ENCODE results near the gene SH3BGRL3. TPM values are rescaled to one million over a fixed set of nuclear protein-coding genes. Genes with fewer than 3 reads are reported as not detected.
"Not testable (repeated sequence)": the region's sequence is repeated elsewhere in the genome, so short reads cannot be mapped to it uniquely, and the experiment has no call there.

The SH3BGRL3 gene
- total RNA-seq (2022): 133 and 170 TPM in 2 replicates
- Bru-seq, nascent RNA: percentile 80 among the genes with signal in this experiment
- BruChase-seq, experiment 1, labeled RNA remaining after a 6-hour chase: percentile 93 among the genes with signal in this experiment
- BruChase-seq, experiment 2, labeled RNA remaining after a 2-hour chase: percentile 82 among the genes with signal in this experiment
- long read RNA-seq, transcript SH3BGRL3-201 (3 exons, 1,661 nt): major isoform, 418 of 427 reads
- long read RNA-seq, partial matches to known transcripts: 4 of 427 reads
- long read RNA-seq, other reads (novel, unspliced or antisense): 3 of 427 reads

DNA sequence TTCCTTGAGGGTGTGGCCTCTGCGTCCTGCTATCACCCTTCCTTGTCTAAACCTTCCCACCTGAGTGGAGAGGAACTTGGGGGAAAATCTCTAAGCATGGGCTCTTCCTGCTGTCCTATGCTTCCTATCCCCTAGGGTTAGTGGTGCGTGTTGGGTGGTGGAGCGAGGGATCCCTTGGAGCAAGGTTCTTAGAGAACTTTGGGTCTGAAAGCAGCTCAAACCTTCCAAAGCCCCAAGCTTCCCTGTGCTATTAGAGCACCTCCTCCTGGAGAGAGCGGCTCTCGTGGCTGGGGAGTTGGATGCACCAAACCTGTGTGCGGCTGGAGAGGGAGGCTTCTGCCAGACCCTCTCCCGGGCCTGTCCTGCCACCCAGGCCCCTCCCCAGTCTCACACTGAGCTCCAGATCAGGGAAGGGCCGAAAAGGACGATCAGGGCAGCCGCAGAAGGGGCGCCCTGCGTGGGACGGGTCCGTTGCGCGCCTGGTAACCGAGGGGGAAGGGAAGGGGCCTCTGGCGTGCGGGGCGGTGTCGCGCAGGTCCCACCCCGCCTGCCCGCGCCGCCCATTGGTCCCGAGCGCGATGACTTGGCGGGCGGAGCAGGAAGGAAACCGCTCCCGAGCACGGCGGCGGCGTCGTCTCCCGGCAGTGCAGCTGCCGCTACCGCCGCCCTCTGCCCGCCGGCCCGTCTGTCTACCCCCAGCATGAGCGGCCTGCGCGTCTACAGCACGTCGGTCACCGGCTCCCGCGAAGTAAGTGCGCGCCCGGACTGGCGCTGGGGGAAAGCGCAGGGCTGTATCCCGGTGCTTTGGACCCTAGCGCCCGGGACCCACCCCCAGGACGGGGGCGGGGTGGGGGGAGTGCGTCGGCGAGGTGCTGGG is at the start of gene SH3BGRL3:
SH3BGRL3 (plus strand) TSS at position 631 of the 877 bp plus-strand sequence; CDS start at position 701, 70 bp downstream.
- BruUV-seq (replicated peaks): no TSS peak
- Mint-ChIP-seq H3K4me1 (ENCODE audit: insufficient read depth, unreplicated experiment) (peaks cover 78% of the 10 kb centered on the region), H3K36me3 (ENCODE audit: insufficient read depth, unreplicated experiment) (peaks cover 31% of the 10 kb centered on the region), H3K9me3 (ENCODE audit: unreplicated experiment) (no peaks in the 10 kb centered on the region), H3K27me3 (ENCODE audit: insufficient read depth, unreplicated experiment) (no peaks in the 10 kb centered on the region), H3K27ac (ENCODE audit: low read depth, unreplicated experiment) (peak within 1 kb of the TSS; percentile 89), H3K4me3 (ENCODE audit: unreplicated experiment) (peak within 1 kb of the TSS; percentile 89)
- CTCF ChIA-PET: interaction anchor here (0.5 to 6.5 kb wide), 13 partner anchors 29 to 153 kb away, joined by 3 to 51 read pairs (median 3); partner anchors contain the start of gene CEP85
- POLR2A ChIA-PET: interaction anchor here (0.5 to 8.9 kb wide), 29 partner anchors 9 to 1978 kb away, joined by 3 to 83 read pairs (median 4); partner anchors contain the start of genes CEP85, CNKSR1, DHDDS and UBXN11
- intact Hi-C loops (cut with micrococcal nuclease): loop anchor here (2.0 to 5.0 kb wide), 2 partner anchors 27 to 167 kb away; partner anchors contain the start of genes PDIK1L and UBXN11
- TF ChIP-seq, protein P1, sequence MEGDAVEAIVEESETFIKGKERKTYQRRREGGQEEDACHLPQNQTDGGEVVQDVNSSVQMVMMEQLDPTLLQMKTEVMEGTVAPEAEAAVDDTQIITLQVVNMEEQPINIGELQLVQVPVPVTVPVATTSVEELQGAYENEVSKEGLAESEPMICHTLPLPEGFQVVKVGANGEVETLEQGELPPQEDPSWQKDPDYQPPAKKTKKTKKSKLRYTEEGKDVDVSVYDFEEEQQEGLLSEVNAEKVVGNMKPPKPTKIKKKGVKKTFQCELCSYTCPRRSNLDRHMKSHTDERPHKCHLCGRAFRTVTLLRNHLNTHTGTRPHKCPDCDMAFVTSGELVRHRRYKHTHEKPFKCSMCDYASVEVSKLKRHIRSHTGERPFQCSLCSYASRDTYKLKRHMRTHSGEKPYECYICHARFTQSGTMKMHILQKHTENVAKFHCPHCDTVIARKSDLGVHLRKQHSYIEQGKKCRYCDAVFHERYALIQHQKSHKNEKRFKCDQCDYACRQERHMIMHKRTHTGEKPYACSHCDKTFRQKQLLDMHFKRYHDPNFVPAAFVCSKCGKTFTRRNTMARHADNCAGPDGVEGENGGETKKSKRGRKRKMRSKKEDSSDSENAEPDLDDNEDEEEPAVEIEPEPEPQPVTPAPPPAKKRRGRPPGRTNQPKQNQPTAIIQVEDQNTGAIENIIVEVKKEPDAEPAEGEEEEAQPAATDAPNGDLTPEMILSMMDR (IDR thresholded peaks at IDR 0.05; ENCODE audit: unreplicated experiment): no peak
- DNase-seq (ENCODE audit: unreplicated experiment): peak; percentile 82

- H3K4me3 Mint-ChIP-seq (ENCODE audit: unreplicated experiment); H3K27ac Mint-ChIP-seq (ENCODE audit: low read depth, unreplicated experiment); BruUV-seq (replicated peaks); DNase-seq (ENCODE audit: unreplicated experiment); H3K36me3 Mint-ChIP-seq (ENCODE audit: insufficient read depth, unreplicated experiment); H3K9me3 Mint-ChIP-seq (ENCODE audit: unreplicated experiment); H3K27me3 Mint-ChIP-seq (ENCODE audit: insufficient read depth, unreplicated experiment); intact Hi-C loops (cut with micrococcal nuclease): not testable (repeated sequence)
- ChIA-PET CTCF (interaction anchor here (0.7 to 2.8 kb wide), 3 partner anchors 8 to 61 kb away, joined by 4 to 12 read pairs (median 6); partner anchors contain the start of genes CNKSR1 and ZNF593), POLR2A (interaction anchor here (1.6 kb wide), 1 partner anchor 53 kb away, joined by 5 read pairs; the partner anchor contains the start of gene CNKSR1)
- H3K4me1 Mint-ChIP-seq (ENCODE audit: insufficient read depth, unreplicated experiment): peaks cover 11% of the 10 kb centered on the region
Observed at GRCh38 chr1:26230682-26231081, 49.2 kb upstream of the SH3BGRL3 start.

DNA sequence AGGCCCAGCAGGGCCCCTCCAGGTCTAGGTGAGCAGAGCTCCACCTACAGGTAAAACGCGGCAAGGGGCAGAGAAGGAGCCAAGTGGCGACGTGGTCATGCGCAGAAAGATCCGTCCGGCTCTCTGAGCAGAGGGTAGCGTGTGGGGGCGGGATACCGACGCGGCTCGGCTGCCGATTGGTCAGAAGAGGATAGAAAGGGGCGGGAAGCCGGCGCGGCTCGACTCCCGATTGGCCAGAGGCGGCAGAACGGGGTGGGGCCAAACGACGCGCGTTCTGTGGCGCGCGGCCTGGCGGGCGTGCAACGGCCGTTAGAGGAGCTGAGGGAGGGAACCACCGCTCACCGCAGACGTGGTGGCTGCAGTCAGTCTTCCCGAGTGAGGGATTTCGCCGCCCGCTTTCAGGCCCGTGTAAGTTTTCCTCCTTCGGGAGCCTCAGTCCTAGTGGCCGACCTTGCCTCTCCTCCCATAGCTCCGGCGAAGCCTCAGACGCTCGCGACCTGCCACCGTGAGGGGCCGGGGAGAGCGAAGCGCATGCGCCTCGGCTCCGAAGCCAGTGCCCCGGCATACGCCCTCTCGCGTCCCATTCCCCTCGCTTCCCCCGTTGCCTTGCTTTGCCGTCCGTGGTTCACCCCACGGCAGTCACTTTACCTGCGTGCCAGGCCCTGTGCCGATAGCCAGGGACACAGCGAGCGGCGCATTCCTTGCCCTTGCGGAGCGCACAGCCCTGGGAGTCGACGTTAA is 45.8 kb upstream of the SH3BGRL3 start, which contains the start of gene CEP85:
CEP85 (plus strand) TSS at position 298 of the 741 bp plus-strand sequence. CDS start 5,584 bp downstream, outside the sequence.
- TSS peak; percentile 29 for BruUV-seq (replicated peaks)
- H3K4me3 Mint-ChIP-seq (ENCODE audit: unreplicated experiment): peak within 1 kb of the TSS; percentile 96

More for the DNA sequence above, 45.8 kb upstream of the SH3BGRL3 start, which contains the start of gene CEP85:
- Mint-ChIP-seq H3K27ac (ENCODE audit: low read depth, unreplicated experiment) (peak within 1 kb of the TSS; percentile 85), H3K27me3 (ENCODE audit: insufficient read depth, unreplicated experiment) (no peaks in the 10 kb centered on the region), H3K9me3 (ENCODE audit: unreplicated experiment) (no peaks in the 10 kb centered on the region), H3K36me3 (ENCODE audit: insufficient read depth, unreplicated experiment) (no peaks in the 10 kb centered on the region), H3K4me1 (ENCODE audit: insufficient read depth, unreplicated experiment) (peaks cover 30% of the 10 kb centered on the region)
- peak; percentile 97 for DNase-seq (ENCODE audit: unreplicated experiment)
- intact Hi-C loops (cut with micrococcal nuclease): loop anchor here (1.0 to 2.0 kb wide), 3 partner anchors 65 to 129 kb away; partner anchors contain the start of gene ZNF593
- ChIA-PET POLR2A (interaction anchor here (0.7 to 5.4 kb wide), 25 partner anchors 10 to 198 kb away, joined by 3 to 83 read pairs (median 4); partner anchors contain the start of genes CNKSR1, DHDDS, PDIK1L and SH3BGRL3), CTCF (interaction anchor here (0.5 to 3.1 kb wide), 41 partner anchors 10 to 598 kb away, joined by 3 to 28 read pairs (median 4); partner anchors contain the start of genes CNKSR1, SH3BGRL3, ZNF593 and ZNF593OS)
- TF ChIP-seq, protein P1 (IDR thresholded peaks at IDR 0.05; ENCODE audit: unreplicated experiment): peak; percentile 80
